GM12873 (cell line): ENCODE measurements around the gene ALCAM.

ENCODE experiments used
- TF ChIP-seq, protein P1 (sequence below): IDR thresholded peaks from 2 replicates; pipeline ENCODE4 v1.5.1; 2012; ENCODE audit warnings: low read depth, mild to moderate bottlenecking, moderate library complexity, low read length, control low read depth; ENCODE audit not compliant: insufficient read depth; ENCODE audit errors: missing control alignments

ALCAM gene

DNA sequence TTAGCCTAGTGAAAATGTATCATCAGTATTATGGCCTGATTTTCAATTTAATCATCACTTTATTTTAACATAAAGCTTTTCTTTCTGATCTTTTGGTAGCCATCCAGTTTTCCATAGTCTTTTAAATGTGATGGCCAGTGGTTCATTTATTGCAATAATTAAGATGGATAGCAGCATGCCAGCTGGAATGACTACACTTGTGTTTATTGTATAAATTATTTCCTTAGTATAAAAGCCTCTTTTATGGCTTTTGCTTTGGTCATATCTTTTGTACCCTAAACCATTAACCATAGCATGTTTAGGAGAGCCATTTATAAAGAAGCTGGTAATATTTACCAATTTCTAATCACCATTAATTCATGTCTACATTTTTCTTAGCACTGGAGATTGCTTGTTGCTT lies 31.7 kb downstream of the ALCAM start:
- TF ChIP-seq, protein P1, sequence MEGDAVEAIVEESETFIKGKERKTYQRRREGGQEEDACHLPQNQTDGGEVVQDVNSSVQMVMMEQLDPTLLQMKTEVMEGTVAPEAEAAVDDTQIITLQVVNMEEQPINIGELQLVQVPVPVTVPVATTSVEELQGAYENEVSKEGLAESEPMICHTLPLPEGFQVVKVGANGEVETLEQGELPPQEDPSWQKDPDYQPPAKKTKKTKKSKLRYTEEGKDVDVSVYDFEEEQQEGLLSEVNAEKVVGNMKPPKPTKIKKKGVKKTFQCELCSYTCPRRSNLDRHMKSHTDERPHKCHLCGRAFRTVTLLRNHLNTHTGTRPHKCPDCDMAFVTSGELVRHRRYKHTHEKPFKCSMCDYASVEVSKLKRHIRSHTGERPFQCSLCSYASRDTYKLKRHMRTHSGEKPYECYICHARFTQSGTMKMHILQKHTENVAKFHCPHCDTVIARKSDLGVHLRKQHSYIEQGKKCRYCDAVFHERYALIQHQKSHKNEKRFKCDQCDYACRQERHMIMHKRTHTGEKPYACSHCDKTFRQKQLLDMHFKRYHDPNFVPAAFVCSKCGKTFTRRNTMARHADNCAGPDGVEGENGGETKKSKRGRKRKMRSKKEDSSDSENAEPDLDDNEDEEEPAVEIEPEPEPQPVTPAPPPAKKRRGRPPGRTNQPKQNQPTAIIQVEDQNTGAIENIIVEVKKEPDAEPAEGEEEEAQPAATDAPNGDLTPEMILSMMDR: no peak

DNA sequence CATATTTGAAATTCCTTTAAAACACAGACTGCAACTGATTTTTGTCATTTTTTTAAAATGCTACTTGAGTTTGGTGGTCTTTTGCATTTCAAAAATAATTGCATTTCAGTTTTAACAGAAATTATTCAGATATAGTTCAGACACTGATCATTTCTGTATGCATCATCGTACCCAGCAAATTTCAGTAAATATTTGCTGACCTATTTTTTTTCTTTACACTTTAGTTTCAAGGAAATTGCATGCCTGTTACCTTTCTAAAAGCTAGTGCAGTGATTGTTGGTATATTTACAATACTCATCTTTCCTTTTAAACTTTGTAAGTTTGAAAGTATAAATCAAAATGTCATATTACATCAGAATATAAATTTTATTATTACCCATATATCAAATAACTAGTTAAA lies 32.4 kb downstream of the ALCAM start:
- TF ChIP-seq, protein P1: no peak

DNA sequence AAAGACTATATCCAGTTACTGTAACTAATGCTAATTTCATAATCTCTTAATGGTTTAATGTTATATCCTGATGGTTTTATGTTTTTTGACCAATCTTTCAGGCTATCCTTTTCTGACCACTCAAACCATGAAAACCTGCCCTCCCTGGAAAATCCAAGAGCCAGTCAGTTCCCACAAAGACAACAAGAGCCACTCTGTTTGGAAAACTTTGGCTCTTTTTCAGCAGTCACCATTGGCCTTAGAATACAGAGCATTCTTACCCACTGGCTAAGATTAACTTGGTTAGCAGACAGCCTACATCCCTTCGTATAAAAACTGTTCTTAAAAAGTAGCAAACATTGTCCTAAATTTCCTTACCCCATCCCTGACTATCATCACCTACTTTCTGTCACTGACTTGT lies 32.9 kb downstream of the ALCAM start:
- TF ChIP-seq, protein P1: no peak

- TF ChIP-seq, protein P1: no peak
Observed at GRCh38 chr3:105401254-105401653, 34.5 kb downstream of the ALCAM start.

- TF ChIP-seq, protein P1: no peak
Observed at GRCh38 chr3:105401691-105402149, 35.0 kb downstream of the ALCAM start.

DNA sequence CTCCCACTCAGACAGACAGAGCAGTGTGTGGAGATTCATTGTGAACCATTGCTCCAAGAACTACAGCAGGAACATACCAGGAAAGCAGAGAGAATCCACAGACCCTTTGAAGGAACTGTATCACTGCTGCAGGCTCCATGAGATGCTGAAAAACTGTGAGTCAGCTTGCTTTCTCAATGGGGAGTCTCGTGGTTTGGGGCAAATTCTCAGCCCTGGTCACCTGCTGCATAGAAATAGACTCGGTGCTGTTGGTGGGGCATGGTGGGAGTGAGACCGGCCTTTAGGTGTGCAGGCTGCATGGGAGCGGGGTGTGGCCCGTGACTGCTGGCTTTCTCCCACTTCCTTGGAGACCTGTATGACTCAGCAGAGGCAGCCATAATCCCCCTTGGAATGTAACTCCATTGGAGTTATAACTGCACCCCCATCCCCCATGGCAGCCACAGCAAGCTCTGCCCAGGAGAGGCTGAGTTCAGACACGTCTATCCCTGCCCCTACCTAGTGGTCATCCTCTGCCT lies 35.6 kb downstream of the ALCAM start:
- TF ChIP-seq, protein P1: no peak

DNA sequence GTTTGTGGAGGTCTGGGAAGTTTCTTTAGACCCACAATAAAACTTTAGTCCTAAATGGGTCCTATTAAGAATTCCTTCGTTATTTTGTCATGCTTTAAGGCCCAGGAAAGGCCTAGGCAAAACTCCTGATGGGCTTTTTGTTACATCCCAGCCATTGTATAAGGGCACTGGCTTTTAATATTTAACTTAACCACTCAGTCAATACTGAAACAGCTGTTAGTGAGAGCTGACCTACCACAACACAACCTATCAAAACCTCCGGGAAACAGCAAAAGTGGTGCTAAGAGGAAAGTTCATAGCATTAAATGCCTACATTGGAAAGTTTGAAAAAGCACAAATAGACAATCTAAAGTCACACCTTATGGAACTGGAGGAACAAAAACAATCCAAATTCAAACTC lies 39.6 kb downstream of the ALCAM start:
- TF ChIP-seq, protein P1: no peak
